ENCODE data around the gene CWF19L1. TPM values are rescaled to one million over a fixed set of nuclear protein-coding genes. Genes with fewer than 3 reads are reported as not detected.

The CWF19L1 gene
- 10 to 100 TPM; 19.1 to 24.5 (median 20.6) TPM for total RNA-seq (2021; fragmentation: NEBNext Ultra II Directional; extraction: Animal tissue kit (Norgen Biotek cat#: 25700))
- long read RNA-seq, transcript CWF19L1-201 (14 exons, 1,815 nt) = major isoform, 7 of 19 reads
- long read RNA-seq, partial matches to known transcripts = 3 of 19 reads
- long read RNA-seq, other reads (novel, unspliced or antisense) = 9 of 19 reads

DNA sequence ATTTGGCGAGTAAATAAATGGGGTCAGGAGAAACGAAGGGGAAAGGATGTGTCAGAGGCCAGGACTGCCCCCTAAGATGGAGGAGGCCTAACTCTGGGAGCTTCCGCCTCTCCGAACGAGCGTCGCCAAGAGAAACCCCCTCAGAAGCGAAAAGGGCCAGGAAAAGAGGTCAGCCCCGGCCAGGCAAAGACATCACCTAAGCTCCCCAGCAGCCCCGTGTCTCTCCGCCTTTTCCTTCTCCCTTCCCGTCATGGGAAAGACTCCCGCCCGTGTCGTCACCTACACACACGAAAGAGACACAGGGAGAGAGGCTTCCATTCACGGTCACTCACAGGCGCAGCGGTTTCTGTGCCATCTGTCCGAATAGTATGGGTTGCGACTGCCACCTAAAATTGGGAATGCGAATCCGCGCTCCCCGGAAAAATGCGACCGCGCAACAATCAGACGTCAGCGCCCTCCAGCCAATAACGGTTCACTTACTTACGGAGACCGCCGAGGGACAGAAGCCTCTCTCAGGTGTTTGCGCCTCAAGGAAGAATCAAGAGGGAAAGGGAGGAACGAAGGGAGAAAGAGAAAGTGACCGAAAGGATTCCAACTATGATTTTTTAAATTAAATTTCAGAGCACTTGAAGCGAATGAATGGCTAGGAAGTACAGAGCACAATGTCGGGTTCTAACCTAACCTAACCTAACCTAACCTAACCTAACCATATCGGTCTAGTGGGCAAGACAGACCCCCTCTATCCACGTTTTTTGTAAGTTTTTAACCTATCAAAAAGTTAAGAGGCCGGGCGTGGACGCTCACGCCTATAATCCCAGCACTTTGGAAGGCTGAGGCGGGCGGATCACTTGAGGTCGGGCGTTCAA, at the start of gene CWF19L1:
TSS of gene CWF19L1 (minus strand) at position 400 of the 866 bp plus-strand sequence. CDS start at position 355, 45 bp downstream.
- H3K36me3 Mint-ChIP-seq (ENCODE audit: low read depth) = peaks cover 20% of the 10 kb centered on the region
- H3K27ac Mint-ChIP-seq = peak within 1 kb of the TSS; percentile 99
- H3K9me3 Mint-ChIP-seq = no peaks in the 10 kb centered on the region
- peaks cover 13% of the 10 kb centered on the region for H3K4me1 Mint-ChIP-seq (ENCODE audit: low read depth)
- H3K27me3 Mint-ChIP-seq (ENCODE audit: insufficient read depth) = no peaks in the 10 kb centered on the region; the same call in 1 of the 2 replicates
- no peak for TF ChIP-seq CTCF (IDR thresholded peaks at IDR 0.05)
- peak within 1 kb of the TSS; percentile 100 for H3K4me3 Mint-ChIP-seq
- peak; percentile 87 for DNase-seq

DNA sequence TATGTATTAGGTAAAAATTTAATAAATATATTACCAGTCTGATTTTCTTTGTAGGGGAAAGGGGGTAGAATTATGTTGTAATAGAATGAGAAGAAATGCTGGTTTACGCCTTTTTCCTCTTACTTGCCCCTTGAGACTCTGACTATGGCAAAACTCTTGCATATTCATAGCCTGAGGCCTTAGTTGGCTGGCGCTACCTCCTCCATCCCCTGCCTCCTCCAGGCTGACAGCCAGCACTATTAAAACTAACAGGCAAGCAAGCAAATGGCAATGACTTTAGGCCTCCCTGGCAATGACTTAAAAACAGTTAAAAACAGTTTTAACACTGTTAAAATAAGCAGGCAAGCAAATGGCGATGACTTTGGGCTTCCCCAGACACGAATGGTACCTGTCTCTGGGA, 48.2 kb upstream of the CWF19L1 start:
- no peaks in the 10 kb centered on the region for H3K4me1 Mint-ChIP-seq (ENCODE audit: low read depth)
- TF ChIP-seq CTCF (IDR thresholded peaks at IDR 0.05) = no peak
- peaks cover 35% of the 10 kb centered on the region for H3K27me3 Mint-ChIP-seq (ENCODE audit: insufficient read depth)
- H3K9me3 Mint-ChIP-seq = no peaks in the 10 kb centered on the region
- no peak for DNase-seq
- no peak overlapping the region for H3K27ac Mint-ChIP-seq
- H3K4me3 Mint-ChIP-seq = no peak overlapping the region
- H3K36me3 Mint-ChIP-seq (ENCODE audit: low read depth) = no peaks in the 10 kb centered on the region

- Mint-ChIP-seq H3K27me3 (ENCODE audit: insufficient read depth) (peaks cover 22% of the 10 kb centered on the region), H3K4me3 (no peak overlapping the region), H3K9me3 (no peaks in the 10 kb centered on the region), H3K27ac (no peak overlapping the region), H3K36me3 (ENCODE audit: low read depth) (no peaks in the 10 kb centered on the region), H3K4me1 (ENCODE audit: low read depth) (peaks cover 14% of the 10 kb centered on the region)
- DNase-seq = no peak
- no peak for TF ChIP-seq CTCF (IDR thresholded peaks at IDR 0.05)
Observed at GRCh38 chr10:100311298-100311697, 43.9 kb upstream of the CWF19L1 start.

DNA sequence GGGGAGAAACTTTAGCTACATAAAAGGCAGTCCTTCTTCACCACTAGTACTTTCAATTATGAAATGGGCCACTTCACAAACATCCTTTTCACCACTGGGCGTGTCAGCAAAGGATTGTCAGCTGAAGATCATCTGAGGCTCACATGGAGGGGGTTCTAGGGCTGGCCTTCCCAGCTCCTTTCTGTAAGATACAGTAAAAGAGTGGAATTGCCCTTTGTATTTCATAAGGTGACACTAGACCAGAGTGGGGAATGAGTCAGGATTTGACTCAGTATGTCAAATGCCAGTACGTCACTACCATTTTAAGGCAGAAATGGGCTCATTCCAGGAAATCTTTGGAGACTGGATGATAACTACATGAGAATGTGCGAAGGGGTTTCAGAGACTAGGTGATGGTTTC, 40.2 kb upstream of the CWF19L1 start:
- Mint-ChIP-seq H3K27ac (no peak overlapping the region), H3K4me1 (ENCODE audit: low read depth) (peaks cover 14% of the 10 kb centered on the region), H3K4me3 (no peak overlapping the region), H3K36me3 (ENCODE audit: low read depth) (no peaks in the 10 kb centered on the region), H3K9me3 (no peaks in the 10 kb centered on the region), H3K27me3 (ENCODE audit: insufficient read depth) (peaks cover 15% of the 10 kb centered on the region)
- no peak for TF ChIP-seq CTCF (IDR thresholded peaks at IDR 0.05)
- DNase-seq = peak; percentile 11

DNA sequence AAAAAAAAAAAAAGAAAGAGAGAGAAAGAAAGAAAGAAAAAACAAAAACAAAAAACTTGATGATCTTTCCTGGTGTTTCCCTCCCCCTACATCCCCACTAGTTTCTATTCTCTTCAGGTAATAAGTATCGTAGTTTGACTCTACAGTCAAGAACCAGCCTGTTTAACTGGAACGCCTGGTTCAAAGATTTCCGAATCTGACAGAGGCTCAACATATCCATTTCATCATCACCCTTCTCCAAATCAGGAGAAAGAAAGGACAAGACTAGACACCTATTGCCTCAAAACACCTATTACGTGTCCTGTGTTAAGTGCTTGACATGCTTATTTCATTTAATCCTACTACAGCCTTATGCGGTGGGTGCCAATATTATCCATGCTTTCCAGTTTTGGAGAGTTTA, 39.4 kb upstream of the CWF19L1 start:
- H3K27me3 Mint-ChIP-seq (ENCODE audit: insufficient read depth) = peaks cover 18% of the 10 kb centered on the region
- H3K9me3 Mint-ChIP-seq = no peaks in the 10 kb centered on the region
- no peaks in the 10 kb centered on the region for H3K36me3 Mint-ChIP-seq (ENCODE audit: low read depth)
- peaks cover 14% of the 10 kb centered on the region for H3K4me1 Mint-ChIP-seq (ENCODE audit: low read depth)
- TF ChIP-seq CTCF (IDR thresholded peaks at IDR 0.05) = no peak
- H3K4me3 Mint-ChIP-seq = no peak overlapping the region
- no peak overlapping the region for H3K27ac Mint-ChIP-seq
- DNase-seq = no peak
